Brain microvascular endothelial cell (primary cell): ENCODE results near the gene ZFP82.
A peak's percentile ranks its signal among the peaks of the same experiment; 100 is the strongest.

Source experiments
- DNase-seq: peaks from one replicate; pipeline ENCODE4 v3.0.0-alpha.2; 2020
- H3K27ac ChIP-seq: fragments of 250-450 bp; sonication (Bioruptor Pico); 2 replicates; pipeline ENCODE4 v1.5.1; 2020; ENCODE audit warnings: mild to moderate bottlenecking, moderate library complexity
- H3K27me3 ChIP-seq: fragments of 250-450 bp; sonication (Bioruptor Pico); replicated peaks from 2 replicates; pipeline ENCODE4 v1.5.1; 2020; ENCODE audit warnings: mild to moderate bottlenecking
- H3K36me3 ChIP-seq: fragments of 250-450 bp; sonication (Bioruptor Pico); replicated peaks from 2 replicates; pipeline ENCODE4 v1.5.1; 2020; ENCODE audit warnings: mild to moderate bottlenecking
- H3K4me3 ChIP-seq: 2 replicates; pipeline ENCODE4 v1.5.1; 2011; ENCODE audit warnings: low read depth, mild to moderate bottlenecking, control low read depth, low read length, moderate library complexity
- CTCF ChIP-seq: IDR thresholded peaks from 2 replicates; pipeline ENCODE4 v1.5.1; 2011; ENCODE audit warnings: low read depth, mild to moderate bottlenecking, moderate library complexity, low read length, control low read depth, inconsistent platforms; ENCODE audit errors: missing control alignments
- in situ Hi-C: cut with HindIII; loops from 2 replicates; pipeline ENCODE4 v1.10.0; 2017; ENCODE audit warnings: low sequenced_read_pairs, low pct_ligation_motif_present

The ZFP82 gene

DNA sequence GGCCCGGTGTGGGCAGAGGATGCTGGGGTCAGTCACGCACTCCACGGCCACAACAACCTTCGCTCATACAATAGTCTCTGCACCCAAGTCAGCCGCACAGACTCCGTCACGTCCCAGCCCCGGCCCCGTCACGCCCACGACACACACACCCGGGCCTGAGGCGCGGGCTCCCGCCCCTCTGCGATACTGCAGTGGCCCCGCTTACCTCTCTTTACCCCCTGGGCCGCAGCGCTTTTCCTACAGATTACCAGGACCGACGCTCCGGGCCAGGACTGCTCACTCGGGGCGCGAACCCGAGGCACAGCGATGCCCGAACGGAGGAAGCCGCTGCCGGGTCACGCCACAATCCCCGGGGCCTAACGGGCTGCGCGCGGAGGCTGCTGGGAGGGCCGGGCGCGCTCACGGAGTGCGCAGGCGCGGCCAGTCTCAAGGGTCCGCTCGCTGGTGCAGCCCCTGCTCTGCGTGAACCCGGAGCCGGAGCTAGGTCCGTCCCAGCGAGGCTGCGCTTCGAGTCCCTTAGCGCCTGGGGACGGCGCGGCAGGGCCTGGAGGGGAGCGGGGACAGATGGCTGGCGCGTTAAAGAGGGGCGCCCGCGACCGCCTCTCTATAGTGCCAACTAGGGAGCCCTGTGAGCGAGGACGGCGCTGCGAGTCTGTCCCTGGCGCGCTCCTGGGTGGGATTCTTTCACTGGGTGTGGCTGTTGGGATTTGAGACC is at the start of gene ZFP82:
Gene ZFP82 (minus strand): TSS at position 358 of the 715 bp plus-strand sequence. CDS start 8,855 bp downstream, outside the sequence.
- Histone ChIP-seq H3K27me3 (no peaks in the 10 kb centered on the region), H3K4me3 (peak within 1 kb of the TSS; percentile 77), H3K36me3 (no peaks in the 10 kb centered on the region), H3K27ac (peak within 1 kb of the TSS; percentile 86)
- in situ Hi-C loops = no loop called here
- TF ChIP-seq CTCF = no peak
- DNase-seq = peak; percentile 66

- Histone ChIP-seq H3K4me3 (no peak overlapping the region), H3K36me3 (no peaks in the 10 kb centered on the region), H3K27me3 (no peaks in the 10 kb centered on the region), H3K27ac (no peak overlapping the region)
- in situ Hi-C loops = no loop called here
- no peak for DNase-seq
- no peak for TF ChIP-seq CTCF
Observed at GRCh38 chr19:36460046-36460445, 41.6 kb upstream of the ZFP82 start.

GRCh38 chr19:36456831-36457230 is 38.4 kb upstream of the ZFP82 start:
- in situ Hi-C loops = no loop called here
- Histone ChIP-seq H3K27me3 (no peaks in the 10 kb centered on the region), H3K27ac (no peak overlapping the region), H3K36me3 (no peaks in the 10 kb centered on the region), H3K4me3 (no peak overlapping the region)
- DNase-seq = no peak
- no peak for TF ChIP-seq CTCF

DNA sequence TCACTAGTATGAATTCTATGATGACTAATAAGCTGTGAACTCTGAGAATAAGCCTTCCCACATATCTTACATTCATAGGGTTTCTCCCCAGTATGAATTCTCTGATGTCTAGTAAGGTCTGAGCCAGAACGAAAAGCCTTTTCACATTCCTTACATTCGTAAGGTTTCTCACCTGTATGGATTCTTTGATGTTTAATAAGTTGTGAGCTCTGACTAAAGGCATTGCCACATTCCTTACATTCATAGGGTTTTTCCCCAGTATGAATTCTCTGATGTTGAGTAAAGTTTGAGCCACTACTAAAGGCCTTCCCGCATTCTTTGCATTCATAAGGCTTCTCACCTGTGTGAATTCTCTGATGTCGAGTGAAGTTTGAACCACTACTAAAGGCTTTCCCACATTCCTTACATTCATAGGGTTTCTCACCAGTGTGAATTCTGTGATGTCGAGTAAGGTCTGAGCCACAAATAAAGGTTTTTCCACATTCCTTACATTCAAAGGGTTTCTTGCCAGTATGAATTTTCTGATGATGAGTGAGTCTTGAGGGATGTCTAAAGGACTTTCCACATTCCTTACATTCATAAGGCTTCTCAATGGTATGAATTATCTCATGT is 30.7 kb upstream of the ZFP82 start:
- no peak overlapping the region for H3K27ac ChIP-seq
- H3K36me3 ChIP-seq = peaks cover 12% of the 10 kb centered on the region
- DNase-seq = no peak
- no peaks in the 10 kb centered on the region for H3K27me3 ChIP-seq
- in situ Hi-C loops = no loop called here
- no peak for TF ChIP-seq CTCF
- H3K4me3 ChIP-seq = no peak overlapping the region

GRCh38 chr19:36441339-36441738 is 22.9 kb upstream of the ZFP82 start:
- no peak for TF ChIP-seq CTCF
- in situ Hi-C loops = no loop called here
- no peak overlapping the region for H3K4me3 ChIP-seq
- DNase-seq = no peak
- no peaks in the 10 kb centered on the region for H3K36me3 ChIP-seq
- no peak overlapping the region for H3K27ac ChIP-seq
- no peaks in the 10 kb centered on the region for H3K27me3 ChIP-seq
